K562 (cell line): ENCODE measurements around the gene HACL1. TPM values are rescaled to one million over a fixed set of nuclear protein-coding genes. Genes with fewer than 3 reads are reported as not detected.

Experiments used
- ATAC-seq: fragments of 200-7000 bp; cut with Tn5 transposase; 3 replicates; pipeline ENCODE4 v1.9.1; 2020; ENCODE audit warnings: moderate library complexity
- BruUV-seq: library from RNA; stranded (reverse); fragments of 400-500 nt; replicated peaks from 2 replicates; lab custom pipeline; 2021; lab: Mats Ljungman, UMichigan
- CTCF ChIA-PET: fragments of 300-600 bp; formaldehyde crosslinking; extraction: SDS; loops from one replicate; lab custom pipeline; 2021; ENCODE audit warnings: low intra/inter-chr PET ratio; lab: Yijun Ruan, JAX
- POLR2A ChIA-PET: fragments of 300-600, 350-650 bp; sonication (Branson Sonifier 250); formaldehyde crosslinking; extraction: SDS; loops from one replicate; lab custom pipeline; 2021; ENCODE audit warnings: antibody characterized with exemption, inconsistent platforms; lab: Yijun Ruan, JAX
- DNase-seq, 4 experiments: peaks; one replicate each; pipeline versions ENCODE4 v3.0.0 to v3.0.0-alpha.2; 2011 to 2018; ENCODE audit warnings: low spot score in 3 of 4, mixed read lengths in 3 of 4; ENCODE audit errors: extremely low read depth in 1 of 4
- FAIRE-seq: peaks from 2 replicates; lab custom pipeline; 2011; peaks lifted over from hg19 to GRCh38; lab: Jason Lieb, UNC
- H2AFZ ChIP-seq: 2 replicates; pipeline ENCODE4 v1.6.0; 2011; ENCODE audit warnings: low read depth, low read length, control low read depth, inconsistent platforms
- H3K27ac ChIP-seq: fragments of 200-600 bp; 3 replicates; pipeline ENCODE4 v1.8.0; 2011; ENCODE audit warnings: low read depth, mild to moderate bottlenecking, control low read depth, inconsistent platforms, low read length, moderate library complexity, mixed read lengths; ENCODE audit errors: extremely low read depth
- H3K27me3 ChIP-seq, 2 experiments: fragments of 300-600 bp in 1 of 2; 2 replicates in 1 of 2; 3 replicates in 1 of 2; pipeline versions ENCODE4 v1.6.0 to v1.8.0; 2011; ENCODE audit warnings: inconsistent platforms in 2 of 2, low read length in 2 of 2, mild to moderate bottlenecking in 1 of 2, mixed read lengths in 1 of 2, moderate library complexity in 1 of 2; ENCODE audit not compliant: control insufficient read depth in 2 of 2, insufficient read depth in 2 of 2
- H3K36me3 ChIP-seq: fragments of 300-600 bp; 3 replicates; pipeline ENCODE4 v1.8.0; 2011; ENCODE audit warnings: mild to moderate bottlenecking, low read length, inconsistent platforms; ENCODE audit not compliant: control insufficient read depth, insufficient read depth
- H3K4me1 ChIP-seq, 2 experiments: fragments of 200-600 bp in 1 of 2; replicated peaks in 1 of 2; 2 replicates in 1 of 2; 3 replicates in 1 of 2; pipeline versions ENCODE4 v1.5.1 to v1.8.0; 2011; ENCODE audit warnings: inconsistent platforms in 2 of 2, low read length in 2 of 2, mild to moderate bottlenecking in 1 of 2, mixed read lengths in 1 of 2, moderate library complexity in 1 of 2; ENCODE audit not compliant: control insufficient read depth in 2 of 2, insufficient read depth in 2 of 2
- H3K4me2 ChIP-seq: 2 replicates; pipeline ENCODE4 v1.6.1; 2011; ENCODE audit warnings: low read length, control low read depth, inconsistent platforms, mixed read lengths; ENCODE audit not compliant: insufficient read depth
- H3K4me3 ChIP-seq: fragments of 200-600 bp; sonication (generic), shearing (Covaris generic); 2 replicates; pipeline ENCODE4 v1.5.1; 2016; ENCODE audit warnings: control low read depth, inconsistent platforms
- H3K79me2 ChIP-seq: fragments of 200-600 bp; 3 replicates; pipeline ENCODE4 v1.8.0; 2011; ENCODE audit warnings: low read length, inconsistent platforms; ENCODE audit not compliant: control insufficient read depth, insufficient read depth
- H3K9ac ChIP-seq, 2 experiments: 2 replicates each; pipeline versions ENCODE4 v1.6.0 to v1.6.1; 2011; ENCODE audit warnings: low read depth in 2 of 2, low read length in 2 of 2, control low read depth in 1 of 2, inconsistent platforms in 1 of 2, mild to moderate bottlenecking in 1 of 2, mixed read lengths in 1 of 2; ENCODE audit not compliant: insufficient read depth in 1 of 2
- H3K9me1 ChIP-seq: one replicate; pipeline ENCODE4 v1.6.0; 2011; ENCODE audit warnings: inconsistent platforms, mild to moderate bottlenecking, low read length, moderate library complexity; ENCODE audit not compliant: control insufficient read depth, insufficient read depth
- H3K9me3 ChIP-seq: replicated peaks from 2 replicates; pipeline ENCODE4 v1.5.1; 2011; ENCODE audit warnings: low read depth, low read length, inconsistent platforms; ENCODE audit not compliant: control insufficient read depth, insufficient read depth
- H4K20me1 ChIP-seq: replicated peaks from 2 replicates; pipeline ENCODE4 v1.6.1; 2011; ENCODE audit warnings: low read length, inconsistent platforms, mixed read lengths; ENCODE audit not compliant: control insufficient read depth, insufficient read depth
- ARID1B ChIP-seq: fragments of 450-650 bp; IDR thresholded peaks from 2 replicates; pipeline ENCODE4 v1.6.1; 2016; ENCODE audit warnings: antibody characterized with exemption, mild to moderate bottlenecking, inconsistent platforms
- CXXC5 ChIP-seq: fragments of 250-450 bp; sonication (Bioruptor Pico); IDR thresholded peaks from 2 replicates; pipeline ENCODE4 v1.8.0; 2022; ENCODE audit warnings: inconsistent platforms, mild to moderate bottlenecking, moderate library complexity
- HDAC1 ChIP-seq, 2 experiments: fragments of 450-650 bp; IDR thresholded peaks; 2 replicates each; pipeline ENCODE4 v1.6.1; 2016 to 2017; ENCODE audit warnings: inconsistent platforms in 1 of 2, mild to moderate bottlenecking in 1 of 2, moderate library complexity in 1 of 2
- OTX1 ChIP-seq: fragments of 450-650 bp; formaldehyde crosslinking; IDR thresholded peaks from 2 replicates; pipeline ENCODE4 v1.4.0; 2022; ENCODE audit warnings: mild to moderate bottlenecking
- PTRF ChIP-seq: fragments of 450-650 bp; IDR thresholded peaks from 2 replicates; pipeline ENCODE4 v1.6.1; 2016; ENCODE audit warnings: mild to moderate bottlenecking, missing genetic modification characterization, missing compliant biosample characterization
- WGBS: fragments of 100-300 bp; shearing (Covaris generic); methylation state at CpG from one replicate; pipeline ENCODE4 v1.1.6; 2016; ENCODE audit warnings: low coverage, mixed read lengths; ENCODE audit not compliant: insufficient coverage; ENCODE audit errors: missing lambda C conversion rate; 5-methylcytosine and 5-hydroxymethylcytosine counted together
- in situ Hi-C: fragments of 300-500 bp; cut with MboI; formaldehyde crosslinking; loops from 4 replicates; pipeline ENCODE4 v1.15.0; 2018; ENCODE audit warnings: inconsistent platforms, mixed read lengths
- intact Hi-C: fragments of 100-400 bp; cut with micrococcal nuclease; formaldehyde crosslinking; loops from 2 replicates; pipeline ENCODE4 v1.14.2; 2022
- polyA plus RNA-seq, 8 experiments: library from polyadenylated mRNA; depleted of rRNA in 4 of 8; stranded (reverse) in 5 of 8; unstranded in 3 of 8; fragments of >200 nt; fragmentation: Nextera tagmentation in 2 of 8; fragmentation: Illumina TruSeq in 1 of 8; extraction: Ambion mirVana in 2 of 8; extraction: Trizol in 1 of 8; gene quantifications; 2 replicates each; pipeline versions ENCODE4 v1.2.1 to v1.2.3, GENCODE V29; 2011 to 2014; ENCODE audit warnings: inconsistent platforms in 1 of 8, missing spikeins in 1 of 8
- total RNA-seq, 7 experiments: library from RNA; depleted of rRNA in 6 of 7; stranded (reverse); fragments of >200 nt in 6 of 7; fragmentation: Illumina TruSeq in 2 of 7; extraction: Trizol in 2 of 7; gene quantifications; 2 replicates each; pipeline versions ENCODE4 v1.2.1 to v1.2.3, GENCODE V29; 2011 to 2021; ENCODE audit warnings: low replicate concordance in 1 of 7
- TF ChIP-seq, protein P1 (sequence below): fragments of 450-650 bp; formaldehyde crosslinking; IDR thresholded peaks from 2 replicates; pipeline ENCODE4 v1.4.0; 2022; ENCODE audit warnings: missing genetic modification characterization

HACL1 gene
- total and polyA plus RNA-seq, 9 of the 15 experiments (the other 6 are each of a cell fraction or from before 2014, with no cell fraction given), result 18.9 to 61.5 (median 30.5) TPM

DNA sequence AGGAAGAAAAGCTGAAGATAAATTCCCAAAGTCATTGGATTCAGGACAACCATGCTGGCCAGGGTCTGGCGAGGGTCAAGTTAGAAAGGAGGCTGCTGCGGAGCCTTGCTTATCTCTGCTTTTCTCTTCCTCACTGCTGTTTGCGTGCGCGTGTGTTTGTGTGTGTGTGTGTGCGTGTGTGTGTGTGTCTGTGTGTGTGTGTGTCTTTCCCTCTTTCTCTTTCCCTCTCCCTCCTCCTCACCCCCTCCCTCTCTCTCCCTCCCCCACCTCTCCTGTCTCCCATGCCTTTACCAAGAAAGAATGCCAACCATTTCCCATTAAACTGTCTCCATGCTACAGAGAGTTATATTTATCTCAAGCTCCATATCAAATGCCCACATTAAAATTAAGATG, 79.8 kb downstream of the HACL1 start, which contains the start of gene COLQ:
TSS of gene COLQ (minus strand) at position 134 of the 393 bp plus-strand sequence. CDS start at position 53, 81 bp downstream.
- H2AFZ ChIP-seq, result peak within 1 kb of the TSS; percentile 39; the same call in 1 of the 2 replicates
- ATAC-seq (peak; percentile 44; the same call in 2 of the 3 replicates), DNase-seq (peak in 1 of 4 experiments; percentile 19)
- intact Hi-C loops, result no loop called here
- ChIA-PET CTCF (no interaction called here), POLR2A (interaction anchor here (0.5 kb wide), 1 partner anchor 942 kb away, joined by 3 read pairs; no protein-coding TSS in a partner anchor)
- no peaks in the 10 kb centered on the region for H3K9me3 ChIP-seq
- H3K9me1 ChIP-seq, result no peaks in the 10 kb centered on the region
- no peak within 1 kb of the TSS for H3K4me3 ChIP-seq
- H3K4me2 ChIP-seq, result no peak within 1 kb of the TSS
- in situ Hi-C loops, result no loop called here
- H3K36me3 ChIP-seq, result no peaks in the 10 kb centered on the region
- 2% methylated on average over 6 of the region's 6 CpGs for WGBS
- H3K79me2 ChIP-seq, result no peaks in the 10 kb centered on the region
- no peak within 1 kb of the TSS for H3K27ac ChIP-seq
- peak; percentile 40; the same call in 1 of the 2 replicates for TF ChIP-seq CXXC5 (CRISPR knock-in tag)
- TF ChIP-seq, protein P1, sequence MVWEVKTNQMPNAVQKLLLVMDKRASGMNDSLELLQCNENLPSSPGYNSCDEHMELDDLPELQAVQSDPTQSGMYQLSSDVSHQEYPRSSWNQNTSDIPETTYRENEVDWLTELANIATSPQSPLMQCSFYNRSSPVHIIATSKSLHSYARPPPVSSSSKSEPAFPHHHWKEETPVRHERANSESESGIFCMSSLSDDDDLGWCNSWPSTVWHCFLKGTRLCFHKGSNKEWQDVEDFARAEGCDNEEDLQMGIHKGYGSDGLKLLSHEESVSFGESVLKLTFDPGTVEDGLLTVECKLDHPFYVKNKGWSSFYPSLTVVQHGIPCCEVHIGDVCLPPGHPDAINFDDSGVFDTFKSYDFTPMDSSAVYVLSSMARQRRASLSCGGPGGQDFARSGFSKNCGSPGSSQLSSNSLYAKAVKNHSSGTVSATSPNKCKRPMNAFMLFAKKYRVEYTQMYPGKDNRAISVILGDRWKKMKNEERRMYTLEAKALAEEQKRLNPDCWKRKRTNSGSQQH (CRISPR knock-in tag), result 0 out of 2 replicates have a peak, but pooled peaks have one; percentile 52
- TF ChIP-seq OTX1, result 0 out of 2 replicates have a peak, but pooled peaks have one; percentile 20
- TF ChIP-seq HDAC1 (IDR thresholded peaks at IDR 0.05), result 0 out of 4 replicates have a peak, but pooled peaks of 1 of the 2 experiments have one; percentile 25
- TF ChIP-seq PTRF (tag), result no peak
- TF ChIP-seq ARID1B, result 0 out of 2 replicates have a peak, but pooled peaks have one; percentile 11
- TF ChIP-seq, all 486 proteins: peak for 5
- no peak for FAIRE-seq
- no peaks in the 10 kb centered on the region for H3K4me1 ChIP-seq
- H4K20me1 ChIP-seq, result peaks cover 8% of the 10 kb centered on the region; the same call in 1 of the 2 replicates
- H3K9ac ChIP-seq, result 0 out of 4 replicates have a peak within 1 kb of the TSS, but pooled peaks of 1 of the 2 experiments have one; percentile 40
- no TSS peak for BruUV-seq
- H3K27me3 ChIP-seq, result peaks cover 22 to 36% of the 10 kb centered on the region in 2 experiments; a peak in 4 of 5 replicates
